Measurements from ENCODE around the gene IPO13.

The IPO13 gene

GRCh38 chr1:43960798-43961197 lies 14.0 kb downstream of the IPO13 start:
- no peaks in the 10 kb centered on the region for H3K36me3 ChIP-seq (replicated peaks; ENCODE audit: low read depth, low read length)

GRCh38 chr1:43961692-43962091 lies 14.9 kb downstream of the IPO13 start:
- TF ChIP-seq, protein P1, sequence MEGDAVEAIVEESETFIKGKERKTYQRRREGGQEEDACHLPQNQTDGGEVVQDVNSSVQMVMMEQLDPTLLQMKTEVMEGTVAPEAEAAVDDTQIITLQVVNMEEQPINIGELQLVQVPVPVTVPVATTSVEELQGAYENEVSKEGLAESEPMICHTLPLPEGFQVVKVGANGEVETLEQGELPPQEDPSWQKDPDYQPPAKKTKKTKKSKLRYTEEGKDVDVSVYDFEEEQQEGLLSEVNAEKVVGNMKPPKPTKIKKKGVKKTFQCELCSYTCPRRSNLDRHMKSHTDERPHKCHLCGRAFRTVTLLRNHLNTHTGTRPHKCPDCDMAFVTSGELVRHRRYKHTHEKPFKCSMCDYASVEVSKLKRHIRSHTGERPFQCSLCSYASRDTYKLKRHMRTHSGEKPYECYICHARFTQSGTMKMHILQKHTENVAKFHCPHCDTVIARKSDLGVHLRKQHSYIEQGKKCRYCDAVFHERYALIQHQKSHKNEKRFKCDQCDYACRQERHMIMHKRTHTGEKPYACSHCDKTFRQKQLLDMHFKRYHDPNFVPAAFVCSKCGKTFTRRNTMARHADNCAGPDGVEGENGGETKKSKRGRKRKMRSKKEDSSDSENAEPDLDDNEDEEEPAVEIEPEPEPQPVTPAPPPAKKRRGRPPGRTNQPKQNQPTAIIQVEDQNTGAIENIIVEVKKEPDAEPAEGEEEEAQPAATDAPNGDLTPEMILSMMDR (IDR thresholded peaks at IDR 0.05; ENCODE audit: low read depth, low read length): no peak
- TF ChIP-seq EZH2phosphoT487 (IDR thresholded peaks at IDR 0.05; ENCODE audit: low read depth): no peak
- H3K36me3 ChIP-seq (replicated peaks; ENCODE audit: low read depth, low read length): no peaks in the 10 kb centered on the region
- no peak overlapping the region for H3K4me2 ChIP-seq (ENCODE audit: low read length)

More at GRCh38 chr1:43960798-43961197, 14.0 kb downstream of the IPO13 start:
- Histone ChIP-seq H3K4me2 (ENCODE audit: low read length) (no peak overlapping the region), H2AFZ (ENCODE audit: low read depth, low read length) (no peak overlapping the region), H3K4me3 (ENCODE audit: low read length) (no peak overlapping the region), H3K79me2 (ENCODE audit: low read length) (no peaks in the 10 kb centered on the region), H3K4me1 (ENCODE audit: low read length) (no peaks in the 10 kb centered on the region), H3K27me3 (ENCODE audit: low read depth, low read length) (no peaks in the 10 kb centered on the region), H4K20me1 (ENCODE audit: insufficient read depth, low read length) (no peaks in the 10 kb centered on the region), H3K27ac (ENCODE audit: low read length) (no peak overlapping the region), H3K9ac (ENCODE audit: low read length) (no peak overlapping the region), H3K9me3 (ENCODE audit: insufficient read depth, low read length) (no peaks in the 10 kb centered on the region)
- no peak for TF ChIP-seq EZH2phosphoT487 (IDR thresholded peaks at IDR 0.05; ENCODE audit: low read depth)
- TF ChIP-seq, protein P1 (IDR thresholded peaks at IDR 0.05; ENCODE audit: low read depth, low read length): no peak

GRCh38 chr1:43962324-43962723 lies 15.6 kb downstream of the IPO13 start:
- Histone ChIP-seq H3K36me3 (replicated peaks; ENCODE audit: low read depth, low read length) (no peaks in the 10 kb centered on the region), H3K27me3 (ENCODE audit: low read depth, low read length) (no peaks in the 10 kb centered on the region), H3K4me3 (ENCODE audit: low read length) (no peak overlapping the region), H3K4me1 (ENCODE audit: low read length) (no peaks in the 10 kb centered on the region), H3K27ac (ENCODE audit: low read length) (no peak overlapping the region), H4K20me1 (ENCODE audit: insufficient read depth, low read length) (no peaks in the 10 kb centered on the region), H3K9me3 (ENCODE audit: insufficient read depth, low read length) (no peaks in the 10 kb centered on the region), H3K9ac (ENCODE audit: low read length) (no peak overlapping the region), H2AFZ (ENCODE audit: low read depth, low read length) (no peak overlapping the region), H3K79me2 (ENCODE audit: low read length) (no peaks in the 10 kb centered on the region), H3K4me2 (ENCODE audit: low read length) (no peak overlapping the region)
- TF ChIP-seq, protein P1 (IDR thresholded peaks at IDR 0.05; ENCODE audit: low read depth, low read length): no peak

More at GRCh38 chr1:43961692-43962091, 14.9 kb downstream of the IPO13 start:
- H3K27me3 ChIP-seq (ENCODE audit: low read depth, low read length): no peaks in the 10 kb centered on the region
- H3K9me3 ChIP-seq (ENCODE audit: insufficient read depth, low read length): no peaks in the 10 kb centered on the region
- H3K27ac ChIP-seq (ENCODE audit: low read length): no peak overlapping the region
- no peak overlapping the region for H3K9ac ChIP-seq (ENCODE audit: low read length)
- no peak overlapping the region for H2AFZ ChIP-seq (ENCODE audit: low read depth, low read length)
- H3K4me1 ChIP-seq (ENCODE audit: low read length): no peaks in the 10 kb centered on the region
- no peak overlapping the region for H3K4me3 ChIP-seq (ENCODE audit: low read length)
- H3K79me2 ChIP-seq (ENCODE audit: low read length): no peaks in the 10 kb centered on the region
- no peaks in the 10 kb centered on the region for H4K20me1 ChIP-seq (ENCODE audit: insufficient read depth, low read length)

DNA sequence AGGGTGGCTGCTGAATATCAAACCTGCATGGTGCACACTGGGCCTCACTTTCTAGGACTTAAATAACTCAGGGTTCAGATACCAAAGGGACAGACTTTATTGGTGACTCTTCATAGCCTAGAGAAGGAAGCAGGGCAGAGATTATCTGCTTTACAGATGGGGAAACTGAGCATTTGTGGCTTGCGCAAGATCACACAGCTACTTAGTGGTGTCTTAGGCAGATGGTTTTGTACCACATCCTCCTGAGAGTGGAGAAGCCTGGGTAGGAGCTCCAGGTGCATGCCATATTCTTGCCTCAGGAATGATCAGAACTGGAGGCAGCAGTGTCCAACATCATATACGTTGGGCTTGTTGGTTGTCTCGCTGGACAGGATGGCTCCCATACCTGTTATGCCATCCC lies 16.3 kb downstream of the IPO13 start:
- no peak overlapping the region for H2AFZ ChIP-seq (ENCODE audit: low read depth, low read length)
- no peaks in the 10 kb centered on the region for H3K9me3 ChIP-seq (ENCODE audit: insufficient read depth, low read length)
- TF ChIP-seq, protein P1 (IDR thresholded peaks at IDR 0.05; ENCODE audit: low read depth, low read length): no peak
- TF ChIP-seq EZH2phosphoT487 (IDR thresholded peaks at IDR 0.05; ENCODE audit: low read depth): no peak
- H4K20me1 ChIP-seq (ENCODE audit: insufficient read depth, low read length): no peaks in the 10 kb centered on the region
- H3K4me2 ChIP-seq (ENCODE audit: low read length): no peak overlapping the region
- H3K9ac ChIP-seq (ENCODE audit: low read length): no peak overlapping the region
- no peaks in the 10 kb centered on the region for H3K36me3 ChIP-seq (replicated peaks; ENCODE audit: low read depth, low read length)
- H3K27ac ChIP-seq (ENCODE audit: low read length): no peak overlapping the region
- no peaks in the 10 kb centered on the region for H3K27me3 ChIP-seq (ENCODE audit: low read depth, low read length)
- no peaks in the 10 kb centered on the region for H3K4me1 ChIP-seq (ENCODE audit: low read length)
- H3K4me3 ChIP-seq (ENCODE audit: low read length): no peak overlapping the region
- no peaks in the 10 kb centered on the region for H3K79me2 ChIP-seq (ENCODE audit: low read length)

All from OCI-LY3 (cell line).